ENCODE data around the gene ZNF44.

Gene ZNF44

GRCh38 chr19:12284226-12284625, 10.5 kb downstream of the ZNF44 start:
- no peak for TF ChIP-seq ZNF274 (IDR thresholded peaks at IDR 0.05; ENCODE audit: low read depth, low read length)
- H3K4me3 ChIP-seq (ENCODE audit: low read length) = no peak overlapping the region

GRCh38 chr19:12278713-12279112, 16.0 kb downstream of the ZNF44 start:
- TF ChIP-seq ZNF274 (IDR thresholded peaks at IDR 0.05; ENCODE audit: low read depth, low read length) = no peak
- no peak overlapping the region for H3K4me3 ChIP-seq (ENCODE audit: low read length)

- H3K4me3 ChIP-seq (ENCODE audit: low read length) = no peak overlapping the region
- TF ChIP-seq ZNF274 (IDR thresholded peaks at IDR 0.05; ENCODE audit: low read depth, low read length) = peak; percentile 23; the same call in 1 of the 2 replicates
Observed at GRCh38 chr19:12272980-12273901, 21.4 kb downstream of the ZNF44 start.

- no peak overlapping the region for H3K4me3 ChIP-seq (ENCODE audit: low read length)
- peak; percentile 64 for TF ChIP-seq ZNF274 (IDR thresholded peaks at IDR 0.05; ENCODE audit: low read depth, low read length)
Observed at GRCh38 chr19:12272386-12272785, 22.3 kb downstream of the ZNF44 start.

GRCh38 chr19:12270854-12271253, 23.8 kb downstream of the ZNF44 start:
- H3K4me3 ChIP-seq (ENCODE audit: low read length) = no peak overlapping the region
- TF ChIP-seq ZNF274 (IDR thresholded peaks at IDR 0.05; ENCODE audit: low read depth, low read length) = no peak

GRCh38 chr19:12265921-12266704, 28.6 kb downstream of the ZNF44 start:
- TF ChIP-seq ZNF274 (IDR thresholded peaks at IDR 0.05; ENCODE audit: low read depth, low read length) = no peak
- no peak overlapping the region for H3K4me3 ChIP-seq (ENCODE audit: low read length)

- H3K4me3 ChIP-seq (ENCODE audit: low read length) = no peak overlapping the region
- no peak for TF ChIP-seq ZNF274 (IDR thresholded peaks at IDR 0.05; ENCODE audit: low read depth, low read length)
Observed at GRCh38 chr19:12261554-12261953, 33.1 kb downstream of the ZNF44 start.

GRCh38 chr19:12260861-12261260, 33.8 kb downstream of the ZNF44 start:
- no peak overlapping the region for H3K4me3 ChIP-seq (ENCODE audit: low read length)
- no peak for TF ChIP-seq ZNF274 (IDR thresholded peaks at IDR 0.05; ENCODE audit: low read depth, low read length)

- no peak overlapping the region for H3K4me3 ChIP-seq (ENCODE audit: low read length)
- no peak for TF ChIP-seq ZNF274 (IDR thresholded peaks at IDR 0.05; ENCODE audit: low read depth, low read length)
Observed at GRCh38 chr19:12260236-12260635, 34.4 kb downstream of the ZNF44 start.

GRCh38 chr19:12255372-12255771, 39.3 kb downstream of the ZNF44 start:
- no peak for TF ChIP-seq ZNF274 (IDR thresholded peaks at IDR 0.05; ENCODE audit: low read depth, low read length)
- H3K4me3 ChIP-seq (ENCODE audit: low read length) = no peak overlapping the region

GRCh38 chr19:12247644-12248222, 47.0 kb downstream of the ZNF44 start:
- TF ChIP-seq ZNF274 (IDR thresholded peaks at IDR 0.05; ENCODE audit: low read depth, low read length) = peak; percentile 58; the same call in 1 of the 2 replicates

GRCh38 chr19:12244370-12244769, 50.3 kb downstream of the ZNF44 start:
- TF ChIP-seq ZNF274 (IDR thresholded peaks at IDR 0.05; ENCODE audit: low read depth, low read length) = no peak
- no peak overlapping the region for H3K4me3 ChIP-seq (ENCODE audit: low read length)

More at GRCh38 chr19:12247644-12248222, 47.0 kb downstream of the ZNF44 start:
- H3K4me3 ChIP-seq (ENCODE audit: low read length) = no peak overlapping the region

- TF ChIP-seq ZNF274 (IDR thresholded peaks at IDR 0.05; ENCODE audit: low read depth, low read length) = no peak
- no peak overlapping the region for H3K4me3 ChIP-seq (ENCODE audit: low read length)
Observed at GRCh38 chr19:12237143-12237839, 57.4 kb downstream of the ZNF44 start.

- TF ChIP-seq ZNF274 (IDR thresholded peaks at IDR 0.05; ENCODE audit: low read depth, low read length) = no peak
- H3K4me3 ChIP-seq (ENCODE audit: low read length) = no peak overlapping the region
Observed at GRCh38 chr19:12232961-12233360, 61.7 kb downstream of the ZNF44 start.
